ENCODE results near the gene TMEM14A. TPM values are rescaled to one million over a fixed set of nuclear protein-coding genes. Genes with fewer than 3 reads are reported as not detected.

The TMEM14A gene
- total RNA-seq, 1 experiment from 2014 or later: 7.3 TPM

DNA sequence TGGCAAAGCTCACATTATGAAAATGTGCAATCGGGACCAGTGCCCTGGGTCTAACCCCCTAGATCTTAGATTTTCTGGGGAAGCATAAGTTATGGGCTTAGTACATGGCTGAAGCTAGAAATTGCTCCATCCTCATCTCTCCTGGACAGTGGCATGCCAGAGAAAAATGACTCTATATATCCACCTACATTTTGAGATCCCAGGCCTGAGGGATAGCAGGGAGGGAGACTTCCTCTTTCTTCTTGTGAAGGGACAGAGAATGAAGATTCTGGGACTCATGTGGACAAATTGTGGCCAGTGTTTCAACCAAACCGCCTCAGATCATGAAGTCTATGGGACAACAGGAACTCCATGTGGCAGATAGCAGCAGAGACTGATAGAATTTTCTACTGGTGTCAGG lies 57.0 kb downstream of the TMEM14A start:
- H3K27ac ChIP-seq (ENCODE audit: insufficient read length, low read depth, low read length): no peak overlapping the region
- Mint-ChIP-seq H3K9me3 (no peaks in the 10 kb centered on the region), H3K27me3 (ENCODE audit: low read depth) (peaks cover 9% of the 10 kb centered on the region; the same call in 1 of the 2 replicates), H3K27ac (no peak overlapping the region), H3K4me1 (peaks cover 41 to 47% of the 10 kb centered on the region in 2 experiments), H3K36me3 (ENCODE audit: insufficient read depth in 1 of 3, low read depth in 3 of 3) (no peaks in the 10 kb centered on the region), H3K4me3 (no peak overlapping the region)
- no peak overlapping the region for H2BK5ac ChIP-seq (ENCODE audit: insufficient read length, low read length)
- H2BK120ac ChIP-seq (ENCODE audit: low read depth, low read length, poor library complexity, severe bottlenecking): no peak overlapping the region
- H3K79me1 ChIP-seq (ENCODE audit: insufficient read depth, low read depth, low read length, poor library complexity, severe bottlenecking): no peaks in the 10 kb centered on the region
- no peak overlapping the region for H2BK15ac ChIP-seq (ENCODE audit: low read depth, low read length)
- TF ChIP-seq, protein P1, sequence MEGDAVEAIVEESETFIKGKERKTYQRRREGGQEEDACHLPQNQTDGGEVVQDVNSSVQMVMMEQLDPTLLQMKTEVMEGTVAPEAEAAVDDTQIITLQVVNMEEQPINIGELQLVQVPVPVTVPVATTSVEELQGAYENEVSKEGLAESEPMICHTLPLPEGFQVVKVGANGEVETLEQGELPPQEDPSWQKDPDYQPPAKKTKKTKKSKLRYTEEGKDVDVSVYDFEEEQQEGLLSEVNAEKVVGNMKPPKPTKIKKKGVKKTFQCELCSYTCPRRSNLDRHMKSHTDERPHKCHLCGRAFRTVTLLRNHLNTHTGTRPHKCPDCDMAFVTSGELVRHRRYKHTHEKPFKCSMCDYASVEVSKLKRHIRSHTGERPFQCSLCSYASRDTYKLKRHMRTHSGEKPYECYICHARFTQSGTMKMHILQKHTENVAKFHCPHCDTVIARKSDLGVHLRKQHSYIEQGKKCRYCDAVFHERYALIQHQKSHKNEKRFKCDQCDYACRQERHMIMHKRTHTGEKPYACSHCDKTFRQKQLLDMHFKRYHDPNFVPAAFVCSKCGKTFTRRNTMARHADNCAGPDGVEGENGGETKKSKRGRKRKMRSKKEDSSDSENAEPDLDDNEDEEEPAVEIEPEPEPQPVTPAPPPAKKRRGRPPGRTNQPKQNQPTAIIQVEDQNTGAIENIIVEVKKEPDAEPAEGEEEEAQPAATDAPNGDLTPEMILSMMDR (conservative IDR thresholded peaks at IDR 0.05): no peak
- H4K5ac ChIP-seq (ENCODE audit: insufficient read length, low read depth, low read length): no peak overlapping the region
- no peak overlapping the region for H3K56ac ChIP-seq (ENCODE audit: insufficient read length, low read depth, low read length)
- H3K79me2 ChIP-seq (ENCODE audit: insufficient read depth, low read length): no peaks in the 10 kb centered on the region
- no peak overlapping the region for H3K9ac ChIP-seq (ENCODE audit: extremely low read depth, insufficient read length, low read length)
- no CpG with 5 or more reads among the region's 2 CpGs for WGBS (ENCODE audit: extremely low coverage, insufficient read length, low lambda C conversion rate)
- no peak overlapping the region for H3K18ac ChIP-seq (ENCODE audit: insufficient read length, low read depth, low read length)
- H2BK12ac ChIP-seq (ENCODE audit: insufficient read length, low read depth, low read length): no peak overlapping the region
- no peak overlapping the region for H2AK5ac ChIP-seq (ENCODE audit: insufficient read length, low read length)
- H3K23me2 ChIP-seq (ENCODE audit: insufficient read length, low read depth, low read length, poor library complexity, severe bottlenecking): no peaks in the 10 kb centered on the region
- H4K20me1 ChIP-seq (ENCODE audit: control insufficient read depth, insufficient read depth, insufficient read length): no peaks in the 10 kb centered on the region
- H4K91ac ChIP-seq (ENCODE audit: insufficient read length, low read depth, low read length): no peak overlapping the region
- H3K4ac ChIP-seq (ENCODE audit: low read depth, low read length): no peak overlapping the region
- H2BK20ac ChIP-seq (ENCODE audit: low read depth, low read length, poor library complexity, severe bottlenecking): no peak overlapping the region
- no peak overlapping the region for H3T11ph ChIP-seq (ENCODE audit: low read length)
- H3K4me2 ChIP-seq (ENCODE audit: insufficient read depth, insufficient read length, low read length): no peak overlapping the region
- peaks cover 2% of the 10 kb centered on the region; the same call in 1 of the 2 replicates for H3K4me1 ChIP-seq (ENCODE audit: insufficient read depth, low read length)
- H4K8ac ChIP-seq (replicated peaks; ENCODE audit: insufficient read length, low read depth, low read length): no peak overlapping the region
- no peak overlapping the region for H2AFZ ChIP-seq (ENCODE audit: low read length)
- H3K9me3 ChIP-seq (ENCODE audit: control insufficient read depth, low read depth, low read length): no peaks in the 10 kb centered on the region
- H3K14ac ChIP-seq (ENCODE audit: insufficient read depth, low read length): no peak overlapping the region
- H3K23ac ChIP-seq (ENCODE audit: insufficient read length, low read depth, low read length): no peak overlapping the region
- DNase-seq: no peak
- H3K27me3 ChIP-seq (ENCODE audit: insufficient read depth, low read length): no peaks in the 10 kb centered on the region
